ENCODE measurements around the gene RIIAD1.

DNA sequence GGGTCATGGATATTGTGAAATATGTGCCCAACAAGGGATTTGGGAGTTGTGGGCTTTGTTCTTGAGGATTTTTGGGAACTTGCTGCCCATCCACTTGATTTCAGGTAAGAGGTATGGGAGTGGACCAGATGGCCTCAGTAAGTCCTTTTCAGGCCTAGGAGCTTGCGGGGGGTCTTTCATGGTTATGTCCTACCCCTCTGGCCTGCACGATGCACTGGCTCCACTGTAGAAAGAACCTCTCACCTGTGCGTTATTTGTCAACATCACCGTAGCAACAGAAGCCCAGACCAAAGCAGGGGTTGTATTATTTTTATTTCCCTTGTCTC is 8.6 kb downstream of the RIIAD1 start:
- no peak for TF ChIP-seq CTCF (IDR thresholded peaks at IDR 0.05 in 4 of 5, conservative IDR thresholded peaks at IDR 0.05 in 1 of 5)
- TF ChIP-seq POLR2A (IDR thresholded peaks at IDR 0.05), result no peak

All from gastrocnemius medialis (tissue), 4 donors.